ENCODE data around the gene TSKU. TPM values are rescaled to one million over a fixed set of nuclear protein-coding genes. Genes with fewer than 3 reads are reported as not detected.

The TSKU gene
- total RNA-seq, 4 donors from 2014 or later = 140 to 385 (median 202) TPM

- 38 to 44% methylated on average over 2 of the region's 2 CpGs for WGBS, 2 donors
- Histone ChIP-seq H3K27ac (peak overlapping the region in 2 of 4 donors; percentile 4 to 63), H3K4me3 (no peak overlapping the region), H3K9me3 (no peaks in the 10 kb centered on the region), H3K4me1 (peaks cover 0 to 80% (median 15%) of the 10 kb centered on the region in 4 donors), H3K36me3 (peaks cover 0 to 8% (median 0%) of the 10 kb centered on the region in 3 donors), H3K27me3 (no peaks in the 10 kb centered on the region)
- no peak for DNase-seq (ENCODE audit: low spot score in 2 of 2)
- TF ChIP-seq POLR2A (IDR thresholded peaks at IDR 0.05) (no peak), EP300 (IDR thresholded peaks at IDR 0.05) (no peak), CTCF (IDR thresholded peaks at IDR 0.05) (no peak)
These were observed 18.6 kb downstream of the TSKU start for GRCh38 chr11:76801736-76802135.

- TF ChIP-seq EP300 (IDR thresholded peaks at IDR 0.05) (no peak), CTCF (IDR thresholded peaks at IDR 0.05) (no peak), POLR2A (IDR thresholded peaks at IDR 0.05) (no peak)
- Histone ChIP-seq H3K27ac (peak overlapping the region in 2 of 4 donors; percentile 33 to 63), H3K4me1 (peaks cover 0 to 79% (median 15%) of the 10 kb centered on the region in 4 donors), H3K36me3 (peaks cover 0 to 4% (median 0%) of the 10 kb centered on the region in 3 donors), H3K9me3 (no peaks in the 10 kb centered on the region), H3K4me3 (no peak overlapping the region), H3K27me3 (no peaks in the 10 kb centered on the region)
- peak in 1 of 2 donors; percentile 4 for DNase-seq (ENCODE audit: low spot score in 2 of 2)
- WGBS, 2 donors = 88 to 91% methylated on average over 3 of the region's 3 CpGs
These were observed 19.0 kb downstream of the TSKU start for GRCh38 chr11:76802151-76802550.

GRCh38 chr11:76802621-76803020 lies 19.5 kb downstream of the TSKU start:
- Histone ChIP-seq H3K4me1 (peaks cover 0 to 81% (median 17%) of the 10 kb centered on the region in 4 donors), H3K36me3 (no peaks in the 10 kb centered on the region), H3K27ac (peak overlapping the region in 3 of 4 donors; percentile 33 to 63 (median 46)), H3K27me3 (no peaks in the 10 kb centered on the region), H3K4me3 (no peak overlapping the region), H3K9me3 (no peaks in the 10 kb centered on the region)
- DNase-seq (ENCODE audit: low spot score in 2 of 2) = no peak
- TF ChIP-seq CTCF (IDR thresholded peaks at IDR 0.05) (no peak), POLR2A (IDR thresholded peaks at IDR 0.05) (no peak), EP300 (IDR thresholded peaks at IDR 0.05) (no peak)
- WGBS, 2 donors = 69 to 71% methylated on average over 4 of the region's 4 CpGs

- TF ChIP-seq POLR2A (IDR thresholded peaks at IDR 0.05) (no peak), EP300 (IDR thresholded peaks at IDR 0.05) (no peak), CTCF (IDR thresholded peaks at IDR 0.05) (no peak)
- Histone ChIP-seq H3K27ac (peak overlapping the region in 3 of 4 donors; percentile 33 to 63 (median 46)), H3K9me3 (no peaks in the 10 kb centered on the region), H3K4me3 (no peak overlapping the region), H3K4me1 (peaks cover 0 to 82% (median 19%) of the 10 kb centered on the region in 4 donors), H3K27me3 (no peaks in the 10 kb centered on the region), H3K36me3 (no peaks in the 10 kb centered on the region)
- WGBS, 2 donors = 28 to 36% methylated on average over 3 of the region's 3 CpGs
- peak in 1 of 2 donors; percentile 55 for DNase-seq (ENCODE audit: low spot score in 2 of 2)
These were observed 19.9 kb downstream of the TSKU start for GRCh38 chr11:76803023-76803422.

- DNase-seq (ENCODE audit: low spot score in 2 of 2) = peak in 1 of 2 donors; percentile 44
- 76 to 80% methylated on average over 10 of the region's 10 CpGs for whole genome bisulfite sequencing, 2 donors
- TF ChIP-seq POLR2A (IDR thresholded peaks at IDR 0.05) (no peak), CTCF (IDR thresholded peaks at IDR 0.05) (no peak), EP300 (IDR thresholded peaks at IDR 0.05) (no peak)
These were observed 20.9 kb downstream of the TSKU start for GRCh38 chr11:76803811-76804600.

More at GRCh38 chr11:76803811-76804600, 20.9 kb downstream of the TSKU start:
- Histone ChIP-seq H3K4me3 (no peak overlapping the region), H3K36me3 (no peaks in the 10 kb centered on the region), H3K9me3 (no peaks in the 10 kb centered on the region), H3K27ac (peak overlapping the region in 2 of 4 donors; percentile 24 to 63), H3K27me3 (no peaks in the 10 kb centered on the region), H3K4me1 (peaks cover 0 to 74% (median 16%) of the 10 kb centered on the region in 4 donors)
